ENCODE results near the gene KHSRP.
"Not testable (repeated sequence)": the region's sequence is repeated elsewhere in the genome, so short reads cannot be mapped to it uniquely, and the experiment has no call there.

DNA sequence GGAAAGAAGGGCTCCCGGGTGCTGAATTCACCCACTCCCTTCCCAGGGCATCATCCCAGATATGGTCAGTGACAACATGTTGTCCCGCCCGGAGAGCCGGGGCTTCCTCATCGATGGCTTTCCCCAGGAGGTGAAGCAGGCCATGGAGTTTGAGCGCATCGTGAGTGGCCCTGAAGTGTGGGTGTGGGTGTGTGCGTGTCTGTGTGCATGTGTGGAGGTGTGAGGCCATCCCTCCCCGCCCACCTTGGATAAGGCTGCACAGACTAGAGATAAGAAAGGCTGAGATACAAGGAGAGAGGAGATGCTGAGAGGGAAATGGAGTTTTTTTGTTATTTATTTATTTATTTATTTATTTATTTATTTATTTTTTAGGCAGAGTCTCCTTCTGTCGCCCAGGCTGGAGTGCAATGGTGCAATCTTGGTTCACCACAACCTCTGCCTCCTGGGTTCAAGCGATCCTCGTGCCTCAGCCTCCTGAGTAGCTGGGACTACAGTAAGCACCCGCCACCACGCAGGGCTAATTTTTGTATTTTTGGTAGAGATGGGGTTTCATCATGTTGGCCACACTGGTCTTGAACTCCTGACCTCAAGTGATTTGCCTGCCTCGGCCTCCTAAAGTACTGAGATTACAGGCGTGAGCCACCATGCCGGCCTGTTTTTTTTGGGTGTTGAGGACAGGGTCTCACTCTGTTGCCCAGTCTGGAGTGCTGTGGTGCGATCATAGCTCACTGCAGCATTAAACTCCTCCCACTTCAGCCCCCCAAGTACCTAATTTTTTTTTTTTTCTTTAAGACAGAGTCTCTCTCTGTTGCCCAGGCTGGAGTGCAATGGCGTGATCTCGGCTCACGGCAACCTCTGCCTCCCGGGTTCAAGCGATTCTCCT lies 24.3 kb downstream of the KHSRP start:
- not testable (repeated sequence) for TF ChIP-seq POLR2A (IDR thresholded peaks at IDR 0.05)
- TF ChIP-seq, protein P1, sequence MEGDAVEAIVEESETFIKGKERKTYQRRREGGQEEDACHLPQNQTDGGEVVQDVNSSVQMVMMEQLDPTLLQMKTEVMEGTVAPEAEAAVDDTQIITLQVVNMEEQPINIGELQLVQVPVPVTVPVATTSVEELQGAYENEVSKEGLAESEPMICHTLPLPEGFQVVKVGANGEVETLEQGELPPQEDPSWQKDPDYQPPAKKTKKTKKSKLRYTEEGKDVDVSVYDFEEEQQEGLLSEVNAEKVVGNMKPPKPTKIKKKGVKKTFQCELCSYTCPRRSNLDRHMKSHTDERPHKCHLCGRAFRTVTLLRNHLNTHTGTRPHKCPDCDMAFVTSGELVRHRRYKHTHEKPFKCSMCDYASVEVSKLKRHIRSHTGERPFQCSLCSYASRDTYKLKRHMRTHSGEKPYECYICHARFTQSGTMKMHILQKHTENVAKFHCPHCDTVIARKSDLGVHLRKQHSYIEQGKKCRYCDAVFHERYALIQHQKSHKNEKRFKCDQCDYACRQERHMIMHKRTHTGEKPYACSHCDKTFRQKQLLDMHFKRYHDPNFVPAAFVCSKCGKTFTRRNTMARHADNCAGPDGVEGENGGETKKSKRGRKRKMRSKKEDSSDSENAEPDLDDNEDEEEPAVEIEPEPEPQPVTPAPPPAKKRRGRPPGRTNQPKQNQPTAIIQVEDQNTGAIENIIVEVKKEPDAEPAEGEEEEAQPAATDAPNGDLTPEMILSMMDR (IDR thresholded peaks at IDR 0.05), result not testable (repeated sequence)

Data from thyroid gland (tissue), 4 donors.